ENCODE results near the gene CDC37L1.
"Not testable (repeated sequence)": the region's sequence is repeated elsewhere in the genome, so short reads cannot be mapped to it uniquely, and the experiment has no call there.

CDC37L1 gene

GRCh38 chr9:4716163-4716562 lies 36.8 kb downstream of the CDC37L1 start:
- no peak for DNase-seq

GRCh38 chr9:4717815-4718214 lies 38.4 kb downstream of the CDC37L1 start:
- DNase-seq: no peak

- DNase-seq: no peak
These were observed 39.5 kb downstream of the CDC37L1 start for GRCh38 chr9:4718911-4719310.

GRCh38 chr9:4721736-4722135 lies 42.4 kb downstream of the CDC37L1 start:
- no peak for DNase-seq

GRCh38 chr9:4725706-4726442 lies 46.5 kb downstream of the CDC37L1 start:
- no peak for DNase-seq

- DNase-seq: no peak
These were observed 48.2 kb downstream of the CDC37L1 start for GRCh38 chr9:4727593-4727992.

- DNase-seq: no peak
These were observed 53.5 kb downstream of the CDC37L1 start for GRCh38 chr9:4732890-4733289.

- DNase-seq: no peak
These were observed 54.8 kb downstream of the CDC37L1 start for GRCh38 chr9:4734150-4734549.

GRCh38 chr9:4738866-4739586 lies 59.7 kb downstream of the CDC37L1 start:
- DNase-seq: no peak

GRCh38 chr9:4739587-4740387 lies 60.4 kb downstream of the CDC37L1 start:
- DNase-seq: no peak

- DNase-seq: no peak
These were observed 60.9 kb downstream of the CDC37L1 start for GRCh38 chr9:4740388-4740637.

GRCh38 chr9:4740638-4741364 lies 61.4 kb downstream of the CDC37L1 start, which contains the start of gene AK3:
Gene AK3 (minus strand): TSS chr9:4741202. CDS start chr9:4741087, 115 bp downstream.
- DNase-seq: peak; percentile 71

GRCh38 chr9:4741365-4742089 lies 62.2 kb downstream of the CDC37L1 start:
- peak; percentile 9 for DNase-seq

- no peak for DNase-seq
These were observed 62.9 kb downstream of the CDC37L1 start for GRCh38 chr9:4742246-4742645.

GRCh38 chr9:4743131-4743875 lies 63.9 kb downstream of the CDC37L1 start:
- DNase-seq: no peak

GRCh38 chr9:4746278-4747030 lies 67.1 kb downstream of the CDC37L1 start:
- no peak for DNase-seq

GRCh38 chr9:4748612-4749011 lies 69.2 kb downstream of the CDC37L1 start:
- DNase-seq: no peak

- no peak for DNase-seq
These were observed 70.8 kb downstream of the CDC37L1 start for GRCh38 chr9:4750023-4750673.

GRCh38 chr9:4754530-4754929 lies 75.2 kb downstream of the CDC37L1 start:
- DNase-seq: not testable (repeated sequence)

- no peak for DNase-seq
These were observed 75.7 kb downstream of the CDC37L1 start for GRCh38 chr9:4755026-4755609.

All from DMS153 (cell line).